ENCODE results near the gene FAM118A.
"Not testable (repeated sequence)": the region's sequence is repeated elsewhere in the genome, so short reads cannot be mapped to it uniquely, and the experiment has no call there.

The FAM118A gene

DNA sequence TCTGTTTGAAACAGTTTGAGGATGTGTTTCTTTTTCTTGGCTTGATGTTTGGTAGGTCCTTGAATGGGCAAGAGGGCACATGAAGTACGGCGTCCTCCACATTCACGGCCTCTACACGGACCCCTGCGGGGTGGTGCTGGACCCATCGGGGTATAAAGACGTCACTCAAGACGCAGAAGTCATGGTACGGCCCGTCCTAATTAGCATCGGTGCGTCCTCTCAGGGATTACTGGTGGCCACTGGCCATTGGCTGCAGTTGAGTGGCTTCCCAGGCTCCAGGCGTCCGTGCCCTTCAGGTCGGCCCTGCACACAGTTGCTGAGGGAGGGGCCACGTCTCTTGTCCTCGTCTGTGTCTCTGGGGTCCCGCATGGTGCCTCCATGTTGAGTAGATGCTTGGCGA, 20.8 kb downstream of the FAM118A start:
- no peak for DNase-seq (ENCODE audit: low read depth, low spot score)

DNA sequence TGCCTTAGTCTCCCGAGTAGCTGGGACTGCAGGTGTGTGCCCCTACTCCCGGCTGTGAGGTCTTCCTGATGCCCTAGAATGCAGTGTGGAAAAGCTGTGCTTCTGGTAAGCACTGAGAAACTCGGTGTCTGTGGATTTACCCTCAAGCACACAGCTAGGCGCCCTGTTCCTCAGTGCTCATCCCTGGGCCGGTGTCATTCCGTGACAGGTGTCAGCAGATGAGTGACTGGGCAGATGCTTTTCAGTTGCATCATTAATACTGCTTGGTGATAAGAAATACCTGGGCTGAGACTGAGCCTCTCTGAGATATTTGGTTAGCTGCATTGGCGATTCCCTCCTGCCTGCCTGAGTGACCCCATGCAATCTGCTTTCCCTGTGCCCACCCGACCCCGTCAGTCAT, 21.8 kb downstream of the FAM118A start:
- DNase-seq (ENCODE audit: low read depth, low spot score) = no peak

DNA sequence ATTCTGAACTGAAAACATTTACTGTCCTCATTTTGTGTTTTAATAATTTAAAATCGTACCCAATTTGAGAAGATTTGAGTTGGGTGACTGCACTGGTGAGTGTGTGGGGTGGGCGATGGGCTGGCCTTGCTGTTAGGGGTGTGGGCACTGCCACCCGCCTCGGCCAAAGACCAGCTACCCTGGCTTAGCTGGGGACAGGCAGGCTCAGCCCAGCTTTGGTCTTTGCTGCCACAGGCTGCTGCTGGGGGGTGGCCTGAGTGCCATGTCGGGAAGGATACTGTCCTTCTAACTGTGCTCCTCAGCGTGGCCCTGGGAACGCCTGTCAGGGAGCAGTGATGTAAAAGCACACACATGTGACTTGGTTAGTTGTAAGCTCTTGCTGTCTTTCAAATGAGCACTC, 22.3 kb downstream of the FAM118A start:
- no peak for DNase-seq (ENCODE audit: low read depth, low spot score)

DNA sequence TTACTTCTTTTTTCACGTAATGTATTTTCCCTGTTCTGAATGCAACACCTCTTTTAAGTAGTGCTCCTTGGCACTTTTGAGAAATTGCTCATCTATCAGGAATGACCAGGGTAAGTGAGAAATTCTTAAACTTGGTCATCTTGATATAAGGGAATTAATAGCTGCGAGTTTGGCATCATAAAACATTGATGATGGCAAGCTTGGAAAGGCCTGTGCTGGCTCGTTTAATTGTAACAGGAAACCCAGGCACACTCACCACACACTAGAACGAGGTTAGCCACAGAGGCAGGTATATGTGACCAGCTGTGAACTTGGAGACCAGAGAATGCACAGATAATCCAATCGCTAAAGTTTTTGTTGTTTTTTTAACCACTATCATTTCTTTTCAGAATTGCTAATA, 24.3 kb downstream of the FAM118A start:
- no peak for DNase-seq (ENCODE audit: low read depth, low spot score)

DNA sequence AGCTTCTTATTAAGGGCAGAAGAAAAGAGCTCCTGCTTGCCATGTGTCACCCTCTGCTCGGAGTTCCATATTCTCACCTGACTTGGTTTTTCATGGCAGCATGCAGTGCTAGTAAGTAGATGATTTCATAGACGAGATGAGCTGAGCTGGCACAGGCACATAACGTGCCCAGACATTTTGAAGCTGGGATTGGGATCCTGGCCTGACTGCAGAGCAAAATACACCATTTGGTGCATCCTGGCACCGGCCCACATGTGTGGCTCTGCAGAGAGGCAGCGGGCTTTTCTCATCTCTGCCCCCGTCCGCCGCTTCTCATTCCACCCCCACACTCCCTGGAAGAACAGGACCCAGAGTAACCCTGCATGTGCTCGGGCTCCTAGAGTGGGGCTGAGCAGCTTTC, 24.8 kb downstream of the FAM118A start:
- no peak for DNase-seq (ENCODE audit: low read depth, low spot score)

DNA sequence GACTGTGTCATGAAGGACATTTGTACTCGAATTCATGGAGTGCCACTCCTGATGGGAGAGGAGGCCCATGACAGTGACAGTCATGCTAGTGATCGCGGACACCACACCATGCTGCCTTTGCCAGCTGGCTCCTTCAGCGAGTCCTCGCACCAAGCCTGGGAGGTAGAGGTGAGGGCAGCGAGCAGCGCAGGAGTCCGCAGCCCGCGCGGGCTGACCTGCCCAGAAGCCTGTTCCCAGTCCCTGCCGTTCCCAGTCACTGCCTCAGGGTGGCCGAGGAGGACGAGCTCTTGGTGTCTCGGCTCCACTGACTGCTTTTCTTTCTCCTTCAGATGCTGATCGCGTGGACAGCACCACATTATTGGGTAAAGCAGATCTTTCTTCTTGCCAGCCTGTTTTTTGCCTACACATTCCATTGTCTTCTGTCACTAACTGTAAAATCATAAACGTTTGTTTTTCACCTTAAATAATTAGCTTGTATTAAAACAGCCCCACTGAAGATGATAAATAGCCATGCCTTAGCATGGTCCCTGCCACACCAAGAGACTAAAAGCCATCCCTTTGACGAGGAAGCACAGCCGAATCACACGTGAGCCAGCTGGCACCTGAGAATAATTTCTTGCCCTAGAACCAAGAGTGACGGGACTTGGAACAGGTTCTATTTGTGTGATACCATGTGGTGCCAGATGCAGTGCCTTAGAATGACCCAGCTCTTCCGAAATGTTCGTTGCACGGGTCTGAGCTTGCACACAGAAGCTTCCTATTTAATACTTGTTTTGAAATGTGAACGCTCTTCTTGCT, 25.5 kb downstream of the FAM118A start:
- DNase-seq (ENCODE audit: low read depth, low spot score) = no peak

DNA sequence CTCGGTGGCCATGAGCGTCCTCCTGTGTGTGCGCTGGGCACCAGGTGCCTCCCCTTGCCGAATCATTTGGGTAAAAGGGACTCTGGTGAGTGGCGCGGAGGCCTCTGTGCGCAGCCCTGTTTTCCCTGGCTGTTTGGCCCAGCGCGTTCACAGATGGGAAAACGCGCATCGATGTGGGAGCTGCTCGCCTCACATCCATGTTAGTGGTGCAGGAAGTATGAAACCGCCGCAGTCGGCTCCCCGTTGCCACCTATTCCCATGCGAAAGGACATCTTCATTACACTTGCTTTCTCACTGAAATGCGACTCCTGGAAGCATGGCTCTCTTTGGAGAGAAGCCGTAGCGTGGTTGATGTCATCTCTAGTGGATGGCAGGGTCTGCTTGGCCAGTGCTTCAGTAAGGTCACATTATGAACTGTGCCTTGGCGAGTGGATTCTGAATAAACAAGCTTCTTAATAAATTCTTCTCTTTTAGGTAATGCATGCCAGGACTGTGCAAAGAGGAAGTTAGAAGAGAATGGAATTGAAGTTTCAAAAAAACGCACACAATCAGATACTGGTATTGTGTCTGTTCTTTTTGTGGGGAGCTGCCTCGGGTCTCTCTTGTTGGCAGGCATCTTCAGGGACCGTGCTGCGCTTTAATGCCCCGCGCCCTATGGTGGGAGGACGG, 26.3 kb downstream of the FAM118A start:
- no peak for DNase-seq (ENCODE audit: low read depth, low spot score)

DNA sequence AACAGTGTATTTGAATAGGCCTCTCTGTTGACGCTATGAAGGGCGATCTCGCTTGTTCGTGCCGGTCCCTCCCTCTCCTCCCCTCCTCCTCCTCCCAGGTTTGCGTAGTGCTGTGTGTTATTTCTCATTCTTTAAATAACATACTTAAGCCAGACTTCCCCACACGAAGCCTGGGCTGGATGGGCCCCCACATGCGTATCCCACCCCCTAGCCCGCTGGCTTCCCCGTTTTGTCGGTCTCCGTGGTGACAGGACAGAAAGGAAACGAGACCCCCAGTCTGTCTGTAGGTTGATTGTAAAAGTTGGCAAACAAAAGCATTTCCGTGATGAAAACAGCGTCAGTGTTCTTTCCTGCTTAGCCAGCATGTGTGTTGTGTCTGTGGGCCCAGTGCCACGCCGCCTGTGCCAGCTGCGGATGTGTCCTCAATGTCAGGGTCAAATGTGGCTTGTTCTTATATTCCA, 27.3 kb downstream of the FAM118A start:
- DNase-seq (ENCODE audit: low read depth, low spot score) = no peak

DNA sequence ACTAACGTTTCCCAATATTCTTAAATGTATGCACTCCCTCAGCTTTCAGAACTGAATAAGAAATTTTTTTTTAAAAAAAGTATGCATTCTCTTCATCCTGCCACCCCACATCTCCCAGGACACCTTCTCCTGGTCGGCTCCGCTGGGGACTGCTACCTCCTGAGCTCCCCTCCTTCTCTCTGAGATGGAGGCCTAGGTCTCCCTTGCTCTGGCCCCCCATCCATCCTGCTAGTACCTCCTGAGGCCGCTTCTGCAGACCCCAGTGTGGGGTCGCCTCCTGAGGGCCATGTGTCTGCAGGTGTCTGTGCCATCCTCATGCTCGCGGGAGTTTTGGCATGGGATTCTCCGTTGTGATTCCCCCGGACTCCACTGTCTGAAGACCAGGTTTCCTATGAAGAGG, 27.8 kb downstream of the FAM118A start:
- no peak for DNase-seq (ENCODE audit: low read depth, low spot score)

DNA sequence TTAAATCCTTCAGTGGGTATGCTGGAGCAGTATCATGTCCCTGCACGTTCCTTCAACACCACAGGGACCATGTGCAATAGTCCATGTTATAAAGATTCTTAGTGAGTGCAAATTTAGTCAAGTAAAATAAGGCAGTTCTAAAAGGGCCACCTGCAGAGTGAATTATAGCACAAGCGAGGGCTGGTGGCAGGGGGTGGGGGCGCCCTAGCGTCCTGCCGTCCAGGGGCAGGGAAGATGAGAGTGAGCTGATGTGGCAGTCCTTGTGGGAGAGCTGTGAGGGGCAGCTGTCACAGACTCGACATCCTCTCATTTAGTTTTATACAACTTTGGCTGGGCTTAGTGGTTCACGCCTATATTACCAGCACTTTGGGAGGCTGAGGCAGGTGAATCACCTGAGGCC, 29.1 kb downstream of the FAM118A start:
- DNase-seq (ENCODE audit: low read depth, low spot score) = no peak

DNA sequence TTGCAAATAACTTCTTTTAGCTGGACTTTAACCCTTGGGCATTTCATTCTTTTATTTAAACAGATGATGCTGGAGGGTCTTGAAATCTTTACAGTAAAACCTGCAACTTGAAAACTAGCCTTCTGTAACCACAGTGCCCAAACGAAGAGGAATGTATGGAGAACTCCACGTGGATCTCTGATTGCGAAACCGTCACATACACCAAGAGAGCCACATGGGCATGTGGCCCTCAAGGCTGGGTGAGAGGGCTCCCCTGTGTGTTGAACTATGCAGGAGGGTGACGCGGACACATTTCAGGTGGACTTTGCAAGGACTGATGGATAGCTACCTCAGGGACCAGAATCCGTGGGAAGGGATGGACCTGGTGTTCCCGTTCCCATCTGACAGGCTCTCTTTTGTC, 30.6 kb downstream of the FAM118A start:
- no peak for DNase-seq (ENCODE audit: low read depth, low spot score)

DNA sequence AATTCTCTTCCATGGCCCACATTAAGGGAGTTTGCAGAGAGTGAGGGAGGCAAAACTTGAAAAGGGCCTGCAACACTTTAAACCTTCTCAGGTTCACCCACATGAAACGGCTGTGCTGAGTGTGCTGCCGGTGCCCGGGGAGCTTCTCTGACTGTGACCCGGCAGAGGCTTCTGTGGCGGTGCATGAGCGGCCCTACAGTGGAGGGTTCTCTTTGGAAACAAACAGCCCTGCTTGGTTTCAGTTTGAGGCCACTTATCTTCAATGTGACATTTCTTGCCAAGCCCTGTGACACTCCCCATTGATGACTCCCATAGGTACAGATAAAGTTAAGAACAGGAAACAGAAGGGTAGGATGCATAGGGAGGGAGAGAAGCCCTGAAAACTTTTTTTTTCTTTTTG, 31.8 kb downstream of the FAM118A start:
- DNase-seq (ENCODE audit: low read depth, low spot score) = no peak

DNA sequence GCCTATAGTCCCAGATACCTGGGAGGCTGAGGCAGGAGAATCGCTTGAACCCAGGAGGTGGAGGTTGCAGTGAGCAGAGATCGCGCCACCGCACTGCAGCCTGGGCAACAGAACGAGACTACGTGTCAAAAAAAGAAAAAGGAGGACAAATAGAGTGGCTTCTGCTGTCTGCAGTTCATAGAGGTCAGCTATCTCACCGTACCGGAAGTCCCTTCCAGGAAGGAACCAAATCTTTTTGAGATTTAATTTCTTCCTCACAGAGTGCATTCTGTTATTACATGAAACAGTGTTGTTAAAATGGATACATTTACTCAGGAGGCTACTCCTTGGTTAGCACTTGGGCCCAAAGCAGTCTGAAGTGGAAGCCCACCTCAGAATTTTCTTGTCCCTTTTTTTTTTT, 33.4 kb downstream of the FAM118A start:
- no peak for DNase-seq (ENCODE audit: low read depth, low spot score)

DNA sequence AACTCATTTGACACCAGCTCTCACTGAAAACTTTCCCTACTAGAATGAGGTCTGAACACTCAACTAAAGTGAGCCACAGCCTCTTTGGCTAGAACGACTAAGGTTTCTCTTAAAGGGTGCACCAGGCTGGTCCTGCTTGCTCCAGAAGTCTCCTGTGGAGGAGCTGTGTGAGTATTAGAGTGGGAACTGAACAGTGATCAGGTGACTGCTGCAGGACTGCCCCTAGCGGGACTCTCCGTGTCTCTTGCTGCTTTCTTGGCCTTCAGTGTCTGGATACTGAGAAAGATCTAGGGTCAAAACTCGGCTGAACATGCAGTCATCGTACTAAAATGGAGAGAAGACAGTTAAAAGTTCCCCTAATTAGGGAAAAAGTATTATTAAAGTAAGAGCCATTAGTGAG, 34.6 kb downstream of the FAM118A start:
- DNase-seq (ENCODE audit: low read depth, low spot score) = peak; percentile 1

DNA sequence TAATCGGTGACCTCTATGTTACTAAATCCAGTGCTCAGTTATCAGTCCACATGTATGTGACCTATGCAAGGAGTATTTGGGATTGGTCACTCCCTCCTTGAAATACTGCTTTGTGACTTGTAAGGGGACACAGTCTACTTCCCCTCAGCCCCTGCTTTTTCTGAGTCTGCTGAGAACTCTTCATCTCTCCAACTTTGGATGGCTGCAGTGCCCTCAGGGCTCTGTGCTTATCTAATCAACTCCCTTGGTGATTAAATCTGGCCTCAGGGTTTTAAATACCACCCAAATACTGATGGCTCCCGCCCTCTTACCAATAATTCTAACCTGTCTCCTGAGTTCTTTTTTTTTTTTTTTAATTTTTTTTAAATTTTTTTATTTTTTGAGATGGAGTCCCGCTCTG, 40.2 kb downstream of the FAM118A start:
- DNase-seq (ENCODE audit: low read depth, low spot score) = no peak

DNA sequence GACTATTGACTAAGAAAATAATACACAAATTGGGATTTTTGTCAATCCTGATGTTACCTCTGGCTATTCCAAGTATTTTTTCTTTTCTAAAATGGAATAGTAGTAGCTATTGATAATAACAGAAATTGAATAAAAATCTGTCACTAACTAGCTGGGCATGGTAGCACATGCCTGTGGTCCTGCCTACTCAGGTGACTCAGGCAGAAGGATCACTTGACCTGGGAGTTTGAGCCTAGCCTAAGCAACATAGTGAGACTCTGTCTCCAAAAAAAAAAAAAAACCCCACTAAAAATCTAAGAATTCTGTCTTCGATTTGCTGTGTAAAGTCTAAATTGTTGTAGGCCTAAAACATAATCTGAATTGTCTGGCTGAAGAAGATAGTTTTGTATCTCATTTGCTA, 42.2 kb downstream of the FAM118A start:
- DNase-seq (ENCODE audit: low read depth, low spot score) = no peak

DNA sequence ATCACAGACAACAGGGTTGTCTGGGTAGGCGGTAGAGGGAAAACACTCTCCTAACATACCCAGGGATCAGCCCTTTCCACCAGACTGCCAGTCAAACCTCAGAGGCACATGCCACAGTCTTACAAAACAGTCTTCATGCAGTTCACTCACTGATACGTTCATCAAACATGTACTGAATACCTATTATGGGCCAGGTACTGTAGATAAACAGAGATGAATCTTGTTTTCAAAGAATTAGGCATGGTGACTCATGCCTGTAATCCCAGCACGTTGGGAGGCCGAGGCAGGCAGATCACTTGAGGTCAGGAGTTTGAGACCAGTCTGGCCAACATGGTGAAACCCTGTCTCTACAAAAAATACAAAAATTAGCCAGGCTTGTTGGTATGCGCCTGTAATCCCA, 43.0 kb downstream of the FAM118A start:
- not testable (repeated sequence) for DNase-seq (ENCODE audit: low read depth, low spot score)

DNA sequence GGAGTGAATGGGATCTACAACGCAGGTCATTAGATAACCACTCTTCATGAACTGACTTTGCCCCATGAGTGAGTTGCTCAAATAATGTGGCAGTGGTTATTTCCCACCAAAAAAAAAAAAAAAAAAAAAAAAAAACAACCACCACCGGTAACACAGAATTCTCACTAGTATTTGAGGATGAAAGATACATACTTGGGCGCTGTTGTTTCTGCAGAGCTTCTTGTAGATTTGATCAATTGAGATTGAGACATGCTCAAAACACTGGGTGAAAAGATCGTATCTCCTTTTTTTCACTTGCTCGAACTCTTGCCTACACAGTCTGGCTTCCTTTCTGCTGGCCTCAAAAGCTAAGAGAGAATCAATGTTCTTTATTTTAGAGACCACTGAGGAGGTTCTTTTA, 44.1 kb downstream of the FAM118A start:
- DNase-seq (ENCODE audit: low read depth, low spot score) = no peak

DNA sequence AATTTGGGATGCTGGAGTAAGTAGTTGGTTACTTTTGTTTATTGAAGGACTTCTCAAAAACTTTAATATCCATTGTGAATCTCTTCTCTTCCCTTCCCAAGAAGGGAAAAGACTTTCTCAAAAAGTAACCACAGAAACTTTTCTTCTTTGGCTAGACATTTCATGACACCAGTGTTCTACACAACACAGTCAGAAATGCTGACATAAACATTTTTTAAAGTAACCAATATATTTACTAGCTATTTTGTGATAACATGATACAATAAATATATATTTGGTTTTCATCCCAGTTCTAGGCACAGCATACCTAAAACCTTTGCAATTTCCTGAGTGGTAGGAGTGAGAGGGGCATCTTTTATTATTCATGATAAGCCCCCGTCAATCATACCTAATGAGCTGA, 47.8 kb downstream of the FAM118A start:
- DNase-seq (ENCODE audit: low read depth, low spot score) = no peak

DNA sequence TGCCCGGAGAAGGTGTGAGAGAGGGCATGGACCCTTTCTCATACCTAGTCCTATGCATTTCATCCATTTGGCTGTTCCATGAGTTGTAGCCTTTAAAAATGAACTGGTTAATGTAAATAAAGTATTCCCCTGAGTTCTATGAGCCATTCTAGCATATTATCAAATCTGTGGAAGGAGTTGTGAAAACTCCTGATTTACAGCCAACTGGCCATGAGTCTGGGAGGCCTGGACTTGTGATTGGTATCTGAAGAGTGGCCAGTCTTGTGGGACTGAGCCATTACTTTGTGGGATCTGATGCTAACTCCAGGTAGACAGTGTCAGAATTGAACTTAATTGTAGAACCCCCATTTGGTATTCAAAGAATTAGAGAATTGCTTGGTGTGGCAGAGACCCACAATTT, 48.4 kb downstream of the FAM118A start:
- no peak for DNase-seq (ENCODE audit: low read depth, low spot score)

DNA sequence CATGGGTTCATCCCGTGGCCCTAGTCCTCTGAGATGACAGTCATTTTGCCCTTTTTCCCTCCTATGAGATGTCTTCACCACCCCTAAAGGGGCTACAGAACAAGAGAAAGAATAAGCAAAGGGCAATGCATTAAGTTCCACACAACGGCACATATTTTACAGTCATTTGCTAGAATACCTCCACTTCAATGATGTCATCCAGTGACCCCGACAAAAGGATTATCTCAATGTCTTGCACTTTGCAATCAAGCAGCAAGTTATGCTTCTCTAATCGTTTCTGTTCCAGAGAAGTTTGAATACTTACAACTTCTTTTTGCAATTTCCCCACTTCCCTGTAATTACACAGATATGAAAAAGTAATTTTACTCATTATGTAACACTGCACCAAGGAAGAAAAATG, 49.9 kb downstream of the FAM118A start:
- DNase-seq (ENCODE audit: low read depth, low spot score) = no peak

DNA sequence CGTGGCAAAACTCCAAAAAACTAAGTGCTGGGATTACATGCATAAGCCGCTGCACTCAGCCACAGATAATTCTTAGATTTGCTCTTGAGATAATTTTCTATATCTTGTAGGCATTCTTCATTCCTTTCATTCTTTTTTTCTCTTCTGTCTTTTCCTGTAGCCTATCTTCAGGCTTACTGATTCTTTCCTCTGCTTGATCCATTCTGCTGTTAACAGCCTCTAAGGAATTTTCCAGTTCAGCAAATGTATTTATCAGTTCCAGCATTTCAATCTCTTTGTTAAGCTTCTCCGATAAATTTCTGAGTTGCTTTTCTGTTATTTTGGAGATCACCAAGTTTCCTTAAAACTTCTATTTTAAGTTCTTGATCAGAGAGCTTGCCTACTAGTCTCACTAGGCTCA, 57.0 kb downstream of the FAM118A start:
- DNase-seq (ENCODE audit: low read depth, low spot score) = no peak

DNA sequence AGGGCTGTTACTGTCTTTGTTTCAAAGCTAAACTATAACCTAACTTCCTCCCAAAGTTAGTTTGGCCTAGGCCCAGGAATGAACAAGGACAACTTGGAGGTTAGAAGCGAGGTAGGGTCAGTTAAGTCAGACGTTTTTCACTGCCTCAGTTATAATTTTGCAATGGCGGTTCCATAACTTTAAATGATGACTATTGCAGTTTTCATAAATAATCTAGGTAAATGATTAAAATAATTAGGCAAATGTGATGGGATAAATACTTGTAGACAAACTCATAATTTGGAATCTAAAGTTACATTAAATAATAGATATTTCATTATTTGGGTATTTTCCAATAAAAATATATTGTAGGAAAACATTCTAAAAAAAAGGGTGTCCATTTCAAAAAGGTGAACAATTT, 63.9 kb downstream of the FAM118A start:
- DNase-seq (ENCODE audit: low read depth, low spot score) = not testable (repeated sequence)
